ENCODE data around the gene IGSF6.

The IGSF6 gene

GRCh38 chr16:21598701-21599121, 53.7 kb downstream of the IGSF6 start:
- peak in 1 of 3 donors; percentile 26 for DNase-seq

GRCh38 chr16:21598206-21598605, 54.2 kb downstream of the IGSF6 start:
- peak in 2 of 3 donors; percentile 30 to 48 for DNase-seq

GRCh38 chr16:21597561-21598030, 54.8 kb downstream of the IGSF6 start:
- DNase-seq: no peak

- DNase-seq: no peak
These were observed 58.7 kb downstream of the IGSF6 start for GRCh38 chr16:21593530-21594289.

GRCh38 chr16:21592191-21592590, 60.2 kb downstream of the IGSF6 start:
- no peak for DNase-seq

- DNase-seq: peak; percentile 38 to 65 (median 60)
These were observed 61.6 kb downstream of the IGSF6 start for GRCh38 chr16:21590796-21591195.

- peak; percentile 53 to 90 (median 89) for DNase-seq
These were observed 62.1 kb downstream of the IGSF6 start for GRCh38 chr16:21590287-21590686.

- DNase-seq: no peak
These were observed 62.9 kb downstream of the IGSF6 start for GRCh38 chr16:21589551-21589950.
